GM21786 (cell line): Measurements from ENCODE around the gene MYLK2.
A peak's percentile ranks its signal among the peaks of the same experiment; 100 is the strongest.

Source experiments
- ATAC-seq: cut with Tn5 transposase; IDR thresholded peaks from one replicate; pipeline ENCODE4 v1.9.1; 2021; ENCODE audit not compliant: unreplicated experiment

Gene MYLK2

GRCh38 chr20:31835554-31835953 lies 16.4 kb downstream of the MYLK2 start:
- no peak for ATAC-seq

- peak; percentile 82 for ATAC-seq
Observed at GRCh38 chr20:31835977-31836852, 17.1 kb downstream of the MYLK2 start.

DNA sequence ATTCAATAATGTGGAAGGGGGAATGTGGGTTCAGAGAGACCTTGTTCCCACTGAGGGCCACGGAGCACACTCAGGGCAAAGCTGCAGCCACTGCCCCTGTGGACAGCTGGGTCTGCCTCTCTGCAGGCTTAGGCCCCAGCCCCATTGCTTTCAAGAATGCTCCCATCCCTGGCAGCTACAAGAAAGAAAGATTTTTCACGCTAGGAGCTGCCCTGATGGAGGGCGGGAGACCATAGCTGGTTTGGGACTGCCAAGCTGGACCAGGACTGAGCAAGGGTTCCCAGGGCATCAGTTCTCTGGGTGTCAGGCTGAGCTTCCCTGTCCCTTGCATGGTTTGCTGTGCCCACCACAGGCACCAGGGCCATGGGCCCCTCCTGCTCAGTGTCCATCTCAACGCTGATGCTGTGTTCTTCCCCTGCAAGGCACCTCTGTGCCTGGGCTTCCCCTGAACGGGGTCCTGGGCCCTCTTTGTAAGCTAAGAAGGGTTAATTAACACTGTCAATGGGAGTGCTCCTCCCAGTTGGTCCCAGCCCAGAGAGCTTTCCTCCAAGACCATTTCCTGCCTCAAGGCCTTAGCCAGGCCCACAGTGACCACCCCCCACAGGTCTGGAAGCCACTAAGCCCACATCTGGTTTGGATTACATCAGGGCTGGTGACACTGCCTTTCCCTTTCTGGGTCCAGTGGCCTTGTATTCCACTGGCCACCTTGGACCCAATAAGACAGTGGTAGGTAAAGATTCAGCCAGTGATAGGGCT lies 17.9 kb downstream of the MYLK2 start:
- ATAC-seq = no peak

GRCh38 chr20:31837896-31838397 lies 18.8 kb downstream of the MYLK2 start:
- no peak for ATAC-seq

DNA sequence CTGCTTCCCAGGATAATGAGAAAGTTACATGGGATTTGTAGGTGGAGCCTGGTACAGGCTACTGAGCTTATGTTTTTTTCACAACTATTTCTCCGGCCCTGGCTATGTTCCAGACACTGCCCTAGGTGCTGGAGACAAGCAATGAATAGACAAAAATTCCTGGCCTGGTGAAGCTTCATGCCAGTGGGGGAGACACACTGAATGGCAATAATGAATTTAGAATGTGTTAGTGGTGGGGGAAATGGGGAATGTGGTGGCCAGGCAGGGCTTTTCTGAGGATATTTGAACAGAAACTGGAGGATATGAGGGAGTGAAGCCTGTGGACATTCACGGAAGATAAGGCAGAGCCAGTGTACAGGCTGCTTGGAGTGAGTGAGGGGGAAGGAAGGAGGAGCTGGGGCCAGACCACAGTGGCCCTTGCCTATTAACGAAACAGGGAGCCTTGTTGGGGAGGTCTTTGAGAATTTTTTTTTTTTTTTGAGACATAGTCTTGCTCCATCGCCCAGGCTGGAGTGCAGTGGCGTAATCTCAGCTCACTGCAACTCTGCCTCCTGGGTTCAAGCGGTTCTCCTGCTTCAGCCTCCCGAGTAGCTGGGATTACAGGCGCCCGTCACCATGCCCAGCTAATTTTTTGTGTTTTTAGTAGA lies 19.6 kb downstream of the MYLK2 start:
- ATAC-seq = no peak

- no peak for ATAC-seq
Observed at GRCh38 chr20:31839782-31840487, 20.8 kb downstream of the MYLK2 start.

DNA sequence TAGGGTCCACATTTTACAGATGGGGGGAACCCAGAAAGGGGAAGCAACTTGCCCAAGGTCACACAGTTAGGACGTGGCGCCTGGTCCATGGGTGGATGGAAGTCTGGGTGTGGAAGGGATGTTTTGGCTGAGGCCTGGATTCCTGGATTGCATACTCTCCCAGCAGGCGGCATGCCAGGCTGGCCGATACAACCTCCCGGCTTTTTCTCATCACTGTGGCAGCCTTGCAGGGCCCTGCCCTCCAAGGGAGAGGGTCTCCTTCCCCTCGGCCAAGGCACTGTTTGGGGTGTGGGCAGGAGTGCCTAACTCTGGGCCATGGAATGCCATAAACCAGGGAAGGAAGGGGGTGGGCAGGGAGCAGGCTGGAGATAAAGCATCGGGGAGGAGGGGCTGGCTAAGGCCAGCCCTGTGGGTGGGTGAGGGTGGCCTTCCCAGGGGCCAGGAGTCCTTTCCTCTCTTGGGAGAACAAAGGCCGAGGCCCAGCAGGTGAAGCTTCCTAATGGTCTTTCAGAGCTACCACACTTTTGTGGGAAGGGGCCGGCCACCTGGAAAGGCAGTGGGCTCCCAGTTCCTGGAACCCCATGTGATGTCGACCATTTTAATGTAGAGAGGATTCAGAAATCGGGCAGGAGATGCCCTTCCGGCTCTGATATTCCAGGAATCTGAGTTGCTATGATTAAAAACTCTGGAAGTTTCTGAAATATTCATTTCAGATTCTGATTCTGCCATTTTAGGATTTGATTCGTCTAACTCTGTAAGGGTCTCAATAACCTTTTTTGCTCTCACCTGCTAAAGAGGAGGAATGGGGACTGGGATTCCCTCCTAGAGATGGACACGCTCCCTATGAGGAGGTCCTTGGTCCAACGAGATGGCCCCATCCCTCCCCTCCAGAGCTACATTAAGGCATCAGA lies 22.0 kb downstream of the MYLK2 start:
- ATAC-seq = no peak

GRCh38 chr20:31841928-31842327 lies 22.8 kb downstream of the MYLK2 start:
- ATAC-seq = no peak

- no peak for ATAC-seq
Observed at GRCh38 chr20:31842471-31843157, 23.5 kb downstream of the MYLK2 start.

GRCh38 chr20:31843288-31843687 lies 24.1 kb downstream of the MYLK2 start:
- ATAC-seq = no peak

GRCh38 chr20:31843881-31844280 lies 24.7 kb downstream of the MYLK2 start:
- ATAC-seq = no peak

DNA sequence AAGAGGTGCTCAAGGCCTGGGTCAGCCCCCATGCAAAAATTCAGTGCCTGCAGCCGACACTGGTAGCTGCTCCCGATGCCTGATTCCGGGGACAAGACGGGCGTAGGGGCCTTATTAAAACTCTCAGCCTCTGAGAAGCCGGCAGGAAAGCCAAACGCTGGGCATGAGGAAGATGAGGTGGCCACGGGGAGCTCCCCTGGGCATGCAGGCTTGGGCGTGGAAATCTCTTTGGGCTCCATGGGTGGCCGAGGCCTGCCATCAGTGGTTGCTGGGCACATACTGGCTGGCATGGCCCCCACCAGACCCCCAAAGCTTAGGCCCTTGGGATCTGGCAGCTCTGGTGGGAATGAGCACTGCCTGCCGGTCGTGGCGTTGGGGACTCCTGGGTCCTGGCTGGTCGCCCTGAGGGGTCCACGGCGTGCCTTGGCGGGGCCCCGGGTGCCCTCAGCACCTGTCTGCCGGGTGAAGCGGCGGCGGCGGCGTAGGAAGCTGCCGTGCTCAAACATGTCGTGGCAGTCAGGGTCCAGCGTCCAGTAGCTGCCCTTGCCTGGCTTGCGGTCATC lies 25.7 kb downstream of the MYLK2 start:
- ATAC-seq = no peak

GRCh38 chr20:31845300-31845863 lies 26.2 kb downstream of the MYLK2 start, which contains the start of gene FOXS1:
TSS of gene FOXS1 (minus strand) at chr20:31845604. CDS start at chr20:31845542, 62 bp downstream.
- ATAC-seq = no peak

GRCh38 chr20:31846793-31847138 lies 27.6 kb downstream of the MYLK2 start:
- no peak for ATAC-seq

DNA sequence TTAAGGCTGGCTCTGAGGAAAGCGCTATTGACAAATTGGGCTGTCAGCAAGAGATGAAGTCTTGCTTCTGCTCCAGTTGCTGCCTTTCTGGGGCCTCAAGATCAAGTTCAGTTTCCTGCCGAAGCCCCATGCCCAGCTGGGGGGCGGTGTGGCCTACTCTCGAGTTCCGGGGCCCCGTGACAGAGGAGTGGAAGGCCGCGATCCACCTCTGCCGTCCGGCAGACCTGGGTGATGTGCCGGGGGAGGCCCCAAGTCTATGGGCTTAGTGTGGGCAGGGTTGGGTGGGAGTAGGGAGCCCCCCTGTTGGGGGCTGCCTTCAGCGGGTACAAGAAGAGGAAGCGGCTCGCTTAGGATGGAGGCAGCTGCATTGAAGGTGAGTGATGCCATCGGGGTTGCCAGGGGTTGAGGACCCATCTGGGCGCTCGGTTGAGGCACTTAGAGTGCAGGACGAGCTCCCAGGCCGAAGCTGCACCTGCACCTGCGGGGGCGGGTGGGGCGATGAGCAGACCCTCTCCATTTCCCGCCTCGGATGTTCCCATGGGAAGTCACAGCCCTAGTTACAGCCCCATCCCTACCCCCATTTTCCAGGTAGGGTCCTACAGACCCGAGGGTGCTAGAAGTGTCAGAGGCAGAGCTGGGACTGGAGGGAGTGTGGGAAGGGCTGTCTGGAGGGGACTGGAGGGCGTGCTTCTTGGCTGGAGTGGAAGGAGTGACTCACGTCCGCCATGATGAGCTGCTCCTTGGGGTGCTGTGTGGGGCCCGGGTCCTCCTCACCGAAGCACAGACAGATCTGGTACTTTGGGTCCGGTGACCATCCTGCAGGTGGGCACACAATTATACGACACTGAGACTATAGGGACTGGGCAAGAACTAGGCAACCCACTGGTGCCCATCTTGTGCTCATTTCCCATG lies 29.2 kb downstream of the MYLK2 start:
- ATAC-seq = no peak

DNA sequence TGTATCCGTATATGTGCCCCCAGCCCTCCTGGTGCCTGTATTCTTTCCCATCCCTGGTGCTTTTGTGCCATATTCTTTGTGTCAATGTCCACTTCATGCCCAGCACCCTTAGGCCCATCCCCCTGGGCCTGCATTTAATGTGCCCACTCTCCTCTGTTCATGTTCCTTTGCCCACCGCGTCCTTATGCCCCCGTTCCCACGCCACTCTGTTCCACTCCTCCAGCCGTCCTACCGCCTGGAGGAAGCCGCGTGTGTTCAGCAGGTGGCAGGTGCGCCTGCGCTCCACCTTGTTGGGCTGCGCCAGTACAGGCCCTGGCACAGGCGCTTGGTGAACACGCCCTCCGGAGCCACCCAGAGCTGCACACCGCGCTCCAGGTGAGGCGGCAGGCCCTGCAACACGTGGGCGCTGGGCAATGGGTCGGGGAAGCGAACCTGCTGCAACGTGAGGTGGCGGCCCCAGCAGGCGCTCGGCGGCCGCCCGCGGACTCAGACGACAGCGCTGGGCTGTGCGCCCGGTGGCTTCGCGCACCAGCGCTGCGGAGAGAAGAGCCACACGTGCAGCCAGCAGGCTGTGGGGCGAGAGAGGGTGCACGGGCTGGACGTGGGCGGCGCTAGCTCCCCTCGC lies 30.3 kb downstream of the MYLK2 start:
- ATAC-seq = no peak
